NK-92 treated with Interleukin-12 subunit alpha and Interleukin-12 subunit beta, amount 100 ng/mL, for 24 hours (cell line): ENCODE measurements around the gene SNX9.
"Not testable (repeated sequence)": the region's sequence is repeated elsewhere in the genome, so short reads cannot be mapped to it uniquely, and the experiment has no call there.

Experiments used
- DNase-seq: peaks from one replicate; lab custom pipeline; 2025; lab: John Stamatoyannopoulos, UW

Gene SNX9

DNA sequence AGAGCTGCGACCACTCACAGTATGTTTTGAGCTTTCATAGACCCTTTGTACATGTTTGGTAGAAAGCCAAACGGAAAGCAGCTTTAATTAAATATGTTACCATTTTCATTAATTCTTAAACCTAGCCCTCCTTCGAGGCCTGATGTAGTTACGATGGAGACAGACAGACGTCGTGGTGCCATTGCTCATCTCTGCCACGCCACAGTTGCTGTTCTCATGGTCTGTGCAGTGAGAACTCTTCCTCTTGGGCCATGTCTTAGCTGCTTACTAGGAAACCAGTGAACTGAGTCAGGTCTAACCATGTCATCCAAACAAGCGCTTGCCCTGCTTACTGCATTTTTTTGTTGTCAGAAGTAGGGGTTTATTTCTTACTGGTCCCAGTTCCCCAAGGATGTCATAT, 62.8 kb downstream of the SNX9 start:
- DNase-seq: no peak

GRCh38 chr6:157887892-157888291, 64.8 kb downstream of the SNX9 start:
- DNase-seq: no peak

DNA sequence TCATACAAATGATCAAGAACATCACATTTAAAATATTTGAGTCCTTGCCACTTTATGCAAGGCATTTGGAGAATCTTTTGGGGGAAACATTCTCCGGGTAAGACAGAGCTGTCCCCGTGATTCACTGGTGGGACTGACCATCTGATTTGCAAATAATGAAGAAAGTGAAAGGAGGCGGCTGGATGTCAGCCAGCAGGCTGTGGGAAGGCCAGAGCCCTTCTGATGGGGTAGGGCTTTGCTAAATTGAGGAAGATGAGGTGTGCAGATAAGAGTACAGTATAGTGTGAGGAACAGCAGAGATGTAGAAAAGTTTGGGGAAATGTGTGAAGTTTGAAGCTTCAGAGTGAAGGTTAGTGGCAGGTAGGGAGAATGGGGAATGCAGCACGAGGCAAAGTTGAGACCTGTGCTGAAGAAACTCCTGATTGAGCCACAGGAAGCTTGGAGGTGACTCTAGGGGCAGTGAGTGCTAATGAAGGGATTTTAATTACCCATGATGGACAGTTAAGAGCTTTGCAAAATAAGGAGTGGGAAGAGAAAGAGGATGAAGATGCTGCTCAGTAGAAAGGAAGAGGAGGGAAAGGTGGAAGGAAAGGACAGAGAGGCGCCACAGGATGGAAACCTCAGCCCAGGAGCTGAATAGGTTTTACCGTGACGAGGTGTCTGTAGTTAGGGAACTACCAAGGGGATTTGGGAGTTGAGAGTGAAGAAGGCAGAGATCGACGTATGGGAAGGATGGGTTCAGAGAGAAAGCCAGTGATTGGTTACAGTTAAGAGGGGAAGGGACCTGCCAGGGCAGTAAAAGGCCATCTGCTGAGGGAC, 68.7 kb downstream of the SNX9 start:
- no peak for DNase-seq

- no peak for DNase-seq
These were observed 69.4 kb downstream of the SNX9 start for GRCh38 chr6:157892363-157892877.

- DNase-seq: no peak
These were observed 70.2 kb downstream of the SNX9 start for GRCh38 chr6:157893238-157893637.

DNA sequence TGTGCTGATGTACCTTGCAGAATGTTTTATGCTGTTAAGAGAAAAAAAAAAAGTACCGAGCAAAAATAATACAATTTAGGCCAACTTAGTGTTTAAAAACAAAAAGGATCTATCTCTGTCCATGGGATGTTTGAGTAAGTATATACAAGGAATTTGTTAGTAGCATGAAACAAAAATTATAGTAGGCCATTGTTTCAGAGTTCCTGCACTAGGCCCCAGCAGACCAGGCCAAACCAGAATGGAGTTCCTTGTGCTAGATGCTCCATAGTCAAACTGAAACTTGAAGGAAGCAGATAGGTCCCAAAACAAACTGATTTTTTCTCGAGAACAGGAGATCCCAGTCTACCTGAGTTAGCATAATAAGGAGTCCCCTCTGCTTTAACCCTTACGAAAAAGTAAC, 72.5 kb downstream of the SNX9 start:
- no peak for DNase-seq

- no peak for DNase-seq
These were observed 73.9 kb downstream of the SNX9 start for GRCh38 chr6:157896932-157897331.

- no peak for DNase-seq
These were observed 75.1 kb downstream of the SNX9 start for GRCh38 chr6:157898169-157898568.

DNA sequence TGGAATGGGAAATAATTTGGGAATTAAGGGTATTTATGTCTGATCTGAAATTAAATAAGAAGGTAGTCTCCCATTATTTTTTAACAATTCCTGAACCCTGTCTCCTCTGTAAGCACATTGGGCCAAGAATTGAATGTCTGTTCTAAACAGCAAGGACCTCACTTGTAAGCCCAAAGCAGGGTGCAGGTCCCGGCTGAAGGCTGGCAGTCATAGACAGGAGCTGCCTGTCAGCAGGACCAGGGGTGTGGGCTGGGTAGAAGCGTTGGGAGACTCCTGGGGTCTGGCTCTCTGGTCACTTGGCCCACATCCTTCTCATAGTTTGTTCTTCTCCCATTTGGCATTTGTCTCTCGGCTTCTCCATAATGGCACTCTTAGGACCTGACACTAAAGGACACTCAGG, 75.6 kb downstream of the SNX9 start:
- DNase-seq: no peak

DNA sequence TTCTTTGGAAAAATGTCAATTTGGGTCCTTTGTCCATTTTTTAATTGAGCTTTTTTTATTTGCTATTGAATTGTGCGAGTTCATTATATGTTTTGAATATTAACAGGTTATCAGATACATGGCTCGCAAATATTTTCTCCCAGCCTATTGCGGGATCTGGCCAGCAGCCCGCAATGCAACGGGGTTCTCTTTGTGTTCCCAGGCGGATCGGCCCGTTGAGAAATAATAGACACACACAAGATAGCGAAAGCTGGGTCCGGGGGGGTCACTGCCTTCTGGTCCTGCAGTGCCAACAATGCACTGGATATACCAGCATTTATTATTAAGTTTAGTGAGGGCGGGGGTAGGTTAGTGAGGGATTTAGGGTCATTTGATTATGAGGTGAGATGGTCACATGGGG, 77.2 kb downstream of the SNX9 start:
- not testable (repeated sequence) for DNase-seq

DNA sequence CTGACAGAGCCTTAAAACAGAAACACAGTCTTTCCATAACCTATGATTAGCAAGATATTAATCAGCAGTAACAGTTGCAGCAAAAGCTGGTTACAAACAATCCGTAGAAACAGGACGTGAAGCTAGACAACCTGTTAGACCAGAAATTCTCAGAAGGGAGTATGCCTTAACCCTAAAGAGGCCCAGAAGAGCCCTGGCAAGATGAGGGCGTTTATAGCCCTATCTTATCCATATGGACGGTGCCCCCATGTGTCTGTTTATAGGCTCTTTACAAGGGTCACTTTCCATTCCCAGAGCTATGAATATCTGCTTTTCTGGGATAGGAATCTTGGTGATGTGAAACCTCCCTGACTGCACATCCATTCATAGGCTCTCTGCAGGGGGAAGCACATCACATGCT, 77.7 kb downstream of the SNX9 start:
- DNase-seq: not testable (repeated sequence)

GRCh38 chr6:157904999-157905398, 82.0 kb downstream of the SNX9 start:
- no peak for DNase-seq

DNA sequence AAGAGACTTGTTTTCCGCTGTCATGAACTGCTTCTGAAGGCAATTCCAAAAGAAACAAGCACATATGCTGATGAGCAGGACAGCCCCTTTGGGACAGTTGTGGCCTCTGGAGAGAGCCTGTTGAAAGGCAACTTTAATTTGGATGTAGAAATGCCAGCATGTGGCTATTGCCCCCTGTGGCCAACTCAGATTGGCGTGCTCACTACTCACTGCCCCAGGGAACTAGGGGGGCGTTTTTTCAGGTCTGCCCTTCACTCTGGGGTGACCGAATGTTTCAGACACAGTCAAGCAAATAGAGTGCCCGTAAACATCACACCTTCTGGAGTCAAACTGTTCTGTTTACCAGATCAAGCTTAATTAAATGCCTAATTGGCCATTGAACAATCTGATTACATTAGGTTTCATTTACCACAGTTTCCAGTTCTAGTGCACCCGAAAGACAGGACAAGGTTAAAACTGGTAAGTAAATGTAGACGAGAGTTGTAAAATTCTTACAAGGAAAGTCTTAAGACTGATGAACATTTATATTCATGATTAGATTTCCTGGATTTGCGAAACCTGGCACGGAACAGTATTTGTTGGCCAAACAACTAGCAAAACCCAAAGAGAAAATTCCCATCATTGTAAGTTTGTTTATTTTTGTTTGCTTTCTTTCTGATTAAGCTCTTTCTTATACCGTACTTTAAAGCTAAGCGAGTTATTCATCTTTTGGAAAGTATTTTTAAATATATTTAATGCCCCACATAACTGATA, 82.7 kb downstream of the SNX9 start:
- no peak for DNase-seq

- DNase-seq: no peak
These were observed 83.6 kb downstream of the SNX9 start for GRCh38 chr6:157906537-157907061.

DNA sequence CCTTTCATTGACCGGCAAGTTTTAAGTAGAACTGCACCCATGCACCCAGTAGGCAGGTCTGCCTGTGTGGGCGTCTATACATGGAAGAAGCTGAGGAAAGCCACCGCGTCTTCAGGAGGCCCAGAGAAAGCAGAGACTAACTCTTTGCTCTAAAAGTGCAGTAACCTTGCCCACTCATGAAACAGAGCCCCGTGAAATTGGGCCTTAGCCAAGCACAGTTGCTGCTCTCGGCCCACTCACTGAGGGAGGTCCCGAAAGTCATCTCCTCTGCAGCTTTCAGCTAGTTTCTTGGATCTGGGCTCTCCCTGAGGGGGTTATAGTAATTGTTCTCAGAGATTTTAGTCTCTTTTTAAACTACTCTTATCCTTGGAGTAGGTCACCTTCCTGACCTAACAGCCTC, 84.6 kb downstream of the SNX9 start:
- DNase-seq: no peak

DNA sequence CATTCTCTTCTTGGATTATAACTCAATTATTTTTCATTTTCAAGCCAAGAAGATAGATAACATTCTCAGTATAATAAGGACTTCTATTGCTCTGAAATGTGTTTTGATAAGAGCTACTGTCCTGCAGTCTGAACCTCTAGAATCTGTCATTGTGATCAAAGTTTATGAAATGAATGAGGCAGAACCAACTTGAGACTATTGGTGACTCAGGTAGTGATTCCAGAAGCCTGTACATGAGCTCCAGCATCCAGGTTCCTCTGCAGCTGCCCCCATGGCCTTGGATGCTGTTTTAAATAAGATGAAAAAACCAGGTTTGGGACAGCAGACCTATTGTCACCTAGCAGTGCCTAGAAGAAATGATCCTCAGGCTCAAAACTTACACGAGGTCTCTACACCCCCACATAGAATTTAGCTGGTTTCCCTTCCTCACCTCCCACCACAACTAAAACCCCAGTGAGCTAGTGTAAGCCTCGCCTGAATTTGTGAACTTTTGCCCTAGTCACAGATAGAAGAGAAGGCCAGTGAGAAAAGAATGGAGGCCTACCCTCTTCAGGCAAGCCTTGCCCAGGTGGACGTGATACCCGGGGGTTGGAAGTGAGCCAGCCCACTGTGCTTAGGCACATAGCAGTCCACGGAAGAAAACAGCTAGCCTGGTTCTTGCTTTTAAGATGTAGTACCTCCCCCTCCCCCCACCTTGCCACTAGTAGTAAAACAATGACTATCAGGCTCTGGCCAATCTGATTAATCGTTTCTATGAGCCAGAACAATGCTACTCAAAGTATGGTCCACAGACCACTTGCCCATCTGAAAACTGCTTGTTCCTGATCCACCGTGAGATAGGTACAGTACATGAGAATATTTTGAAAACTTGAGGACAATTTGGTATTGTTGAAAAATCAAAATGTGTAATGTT, 85.6 kb downstream of the SNX9 start:
- DNase-seq: no peak

GRCh38 chr6:157909282-157909664, 86.2 kb downstream of the SNX9 start:
- no peak for DNase-seq

DNA sequence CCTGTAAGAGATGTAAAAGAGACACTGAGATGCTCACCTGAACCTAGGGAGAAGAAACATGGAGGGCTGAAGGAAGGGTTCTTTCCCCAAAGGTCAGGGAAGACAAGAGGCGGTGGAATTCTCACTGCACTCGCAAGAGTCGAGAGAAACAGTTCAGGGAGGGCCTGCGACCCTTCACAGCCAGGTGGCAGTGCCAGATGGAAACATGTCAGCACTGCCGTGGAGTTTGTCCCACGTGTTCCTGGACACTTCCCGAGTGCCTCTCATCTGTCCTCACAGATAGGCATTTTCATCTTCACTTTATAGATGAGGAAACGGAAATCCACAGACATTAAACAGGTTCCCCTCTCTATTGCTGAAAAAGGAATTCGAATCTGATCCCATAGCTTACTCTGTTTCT, 88.2 kb downstream of the SNX9 start:
- no peak for DNase-seq

DNA sequence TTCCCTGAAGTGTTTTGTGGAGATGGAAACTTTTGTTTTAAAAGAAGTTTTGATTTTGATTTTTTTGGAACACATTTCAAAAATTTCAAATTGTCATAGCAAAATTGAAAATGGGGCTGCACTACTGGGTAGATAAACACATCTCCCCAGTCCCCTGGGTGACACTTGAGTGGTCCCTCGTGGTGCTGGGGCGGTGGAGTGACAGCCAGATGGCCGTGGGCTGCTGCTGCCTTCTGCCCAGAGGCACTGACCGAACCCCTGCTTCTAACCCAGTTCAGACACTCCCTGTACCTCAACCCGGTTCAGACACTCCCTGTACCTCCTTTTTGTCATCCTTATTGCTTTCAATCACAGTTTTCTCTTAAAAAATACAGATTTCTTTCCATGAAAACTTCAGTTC, 88.7 kb downstream of the SNX9 start:
- DNase-seq: no peak

- no peak for DNase-seq
These were observed 89.3 kb downstream of the SNX9 start for GRCh38 chr6:157912326-157912725.

DNA sequence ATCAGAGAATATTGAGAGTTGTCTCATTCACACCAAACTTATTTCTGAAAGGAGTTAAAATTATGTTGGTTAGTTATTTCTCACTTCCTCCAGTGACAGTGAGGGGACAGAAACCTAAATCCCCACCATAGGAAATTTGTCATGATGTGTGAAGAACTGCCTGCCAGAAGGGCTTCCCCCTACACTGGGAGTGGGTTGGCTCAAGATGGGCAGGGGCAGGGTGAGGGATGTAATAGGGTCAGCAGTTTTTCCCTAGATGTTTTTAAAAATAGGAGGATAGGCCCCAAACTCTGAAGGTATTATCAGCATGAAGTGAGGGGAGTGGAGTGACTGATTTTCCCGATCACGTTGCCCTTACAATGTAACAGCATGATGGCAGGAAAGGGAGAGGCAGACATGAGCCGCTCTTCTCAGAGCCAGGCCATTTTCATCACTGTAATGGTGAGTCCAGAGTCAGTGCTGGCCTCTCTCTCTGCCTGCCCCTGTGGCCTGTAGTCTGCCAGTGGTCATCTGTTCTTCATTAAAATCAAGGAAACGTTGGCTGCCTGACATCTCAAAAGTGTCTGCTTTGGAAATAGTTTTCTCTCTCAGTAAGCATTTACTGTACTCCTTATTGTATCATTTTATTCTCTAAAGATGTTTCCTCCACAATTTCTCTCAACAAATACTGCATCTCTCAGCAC, 98.8 kb downstream of the SNX9 start:
- no peak for DNase-seq
